GM19328 (cell line): ENCODE data around the gene PRM1.
"Not testable (repeated sequence)": the region's sequence is repeated elsewhere in the genome, so short reads cannot be mapped to it uniquely, and the experiment has no call there.

Experiments used
- ATAC-seq: cut with Tn5 transposase; IDR thresholded peaks from one replicate; pipeline ENCODE4 v1.9.1; 2021; ENCODE audit warnings: mild to moderate bottlenecking, moderate library complexity; ENCODE audit not compliant: unreplicated experiment

The PRM1 gene

GRCh38 chr16:11298143-11298900 lies 17.2 kb upstream of the PRM1 start:
- no peak for ATAC-seq

- peak; percentile 84 for ATAC-seq
These were observed 16.5 kb upstream of the PRM1 start for GRCh38 chr16:11297492-11298142.

GRCh38 chr16:11296706-11297491 lies 15.8 kb upstream of the PRM1 start:
- ATAC-seq, result peak; percentile 13

- no peak for ATAC-seq
These were observed 15.2 kb upstream of the PRM1 start for GRCh38 chr16:11296351-11296705.

GRCh38 chr16:11295672-11296071 lies 14.5 kb upstream of the PRM1 start:
- ATAC-seq, result no peak

GRCh38 chr16:11292076-11292748 lies 11.1 kb upstream of the PRM1 start:
- no peak for ATAC-seq

GRCh38 chr16:11291091-11291703 lies 10.1 kb upstream of the PRM1 start:
- ATAC-seq, result no peak

GRCh38 chr16:11290102-11290893 lies 9.2 kb upstream of the PRM1 start:
- ATAC-seq, result no peak

GRCh38 chr16:11289696-11290095 lies 8.6 kb upstream of the PRM1 start:
- ATAC-seq, result not testable (repeated sequence)

GRCh38 chr16:11289202-11289601 lies 8.1 kb upstream of the PRM1 start:
- ATAC-seq, result no peak

GRCh38 chr16:11285842-11286241 lies 4.7 kb upstream of the PRM1 start:
- no peak for ATAC-seq

GRCh38 chr16:11283820-11284248 lies 2.7 kb upstream of the PRM1 start:
- ATAC-seq, result no peak

- no peak for ATAC-seq
These were observed 2.2 kb downstream of the PRM1 start for GRCh38 chr16:11278681-11279628.

GRCh38 chr16:11277607-11278337 lies 3.4 kb downstream of the PRM1 start:
- no peak for ATAC-seq

- ATAC-seq, result no peak
These were observed 4.1 kb downstream of the PRM1 start for GRCh38 chr16:11276896-11277593.

- no peak for ATAC-seq
These were observed 4.8 kb downstream of the PRM1 start, which contains the start of gene PRM2 for GRCh38 chr16:11276143-11276895. Gene PRM2 (minus strand): TSS chr16:11276480. CDS start chr16:11276370, 110 bp downstream.

GRCh38 chr16:11274964-11275363 lies 6.2 kb downstream of the PRM1 start:
- no peak for ATAC-seq
